Muscle layer of colon (tissue), 2 donors: ENCODE results near the gene CPVL.

Source experiments
- H3K27ac ChIP-seq: one replicate; pipeline ENCODE4 v1.7.0; 2013; ENCODE audit warnings: low read depth, mild to moderate bottlenecking, low read length, moderate library complexity
- H3K27me3 ChIP-seq, 2 donors: one replicate each; pipeline ENCODE4 v1.7.0; 2013; ENCODE audit warnings: low read length in 2 of 2, mild to moderate bottlenecking in 2 of 2; ENCODE audit not compliant: insufficient read depth in 2 of 2, control insufficient read depth in 1 of 2
- H3K36me3 ChIP-seq: one replicate; pipeline ENCODE4 v1.7.0; 2013; ENCODE audit warnings: mild to moderate bottlenecking, low read length; ENCODE audit not compliant: insufficient read depth
- H3K4me1 ChIP-seq: one replicate; pipeline ENCODE4 v1.7.0; 2013; ENCODE audit warnings: mild to moderate bottlenecking, low read length; ENCODE audit not compliant: insufficient read depth
- H3K4me3 ChIP-seq, 2 donors: one replicate each; pipeline ENCODE4 v1.7.0; 2013; ENCODE audit warnings: low read length in 2 of 2, low read depth in 1 of 2, mild to moderate bottlenecking in 1 of 2, moderate library complexity in 1 of 2
- H3K9ac ChIP-seq: one replicate; pipeline ENCODE4 v1.7.0; 2013; ENCODE audit warnings: low read length
- H3K9me3 ChIP-seq: one replicate; pipeline ENCODE4 v1.7.0; 2013; ENCODE audit warnings: mild to moderate bottlenecking, low read length
- donor health status: abdominal sarcoma.
- donor health status: Adenocarcinoma of cecum.

CPVL gene

GRCh38 chr7:28980451-28981160, 165.7 kb downstream of the CPVL start:
- Histone ChIP-seq H3K36me3 (no peaks in the 10 kb centered on the region), H3K9me3 (no peaks in the 10 kb centered on the region), H3K4me1 (peaks cover 18% of the 10 kb centered on the region), H3K9ac (no peak overlapping the region), H3K27ac (no peak overlapping the region), H3K4me3 (no peak overlapping the region), H3K27me3 (no peaks in the 10 kb centered on the region)

GRCh38 chr7:28979776-28980175, 166.6 kb downstream of the CPVL start:
- Histone ChIP-seq H3K9ac (no peak overlapping the region), H3K4me3 (no peak overlapping the region), H3K27me3 (no peaks in the 10 kb centered on the region), H3K27ac (no peak overlapping the region), H3K9me3 (no peaks in the 10 kb centered on the region), H3K4me1 (peaks cover 10% of the 10 kb centered on the region), H3K36me3 (no peaks in the 10 kb centered on the region)

DNA sequence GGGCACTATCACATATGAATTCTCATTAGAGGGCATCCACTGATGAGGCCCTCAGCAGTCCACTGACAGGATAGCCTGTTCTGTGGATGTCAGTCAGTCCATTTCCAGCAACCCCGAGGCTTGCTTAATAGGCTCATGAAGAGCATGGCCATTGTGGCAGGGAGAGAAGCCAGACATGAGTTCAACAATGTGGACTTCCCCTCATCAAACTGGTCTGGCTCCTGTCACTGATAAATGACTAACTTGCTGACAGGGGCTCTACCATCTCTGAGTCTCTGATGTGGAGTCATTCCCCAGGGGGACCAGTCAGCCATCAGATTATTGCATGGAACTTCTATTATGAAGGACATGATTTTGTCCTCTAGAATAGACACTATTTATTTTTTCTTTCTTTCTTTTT, 168.5 kb downstream of the CPVL start:
- Histone ChIP-seq H3K9ac (no peak overlapping the region), H3K36me3 (no peaks in the 10 kb centered on the region), H3K4me1 (no peaks in the 10 kb centered on the region), H3K4me3 (no peak overlapping the region), H3K27me3 (no peaks in the 10 kb centered on the region), H3K9me3 (no peaks in the 10 kb centered on the region), H3K27ac (no peak overlapping the region)

- H3K4me1 ChIP-seq = no peaks in the 10 kb centered on the region
- no peak overlapping the region for H3K4me3 ChIP-seq
- H3K9me3 ChIP-seq = peaks cover 6% of the 10 kb centered on the region
- no peak overlapping the region for H3K9ac ChIP-seq
- no peaks in the 10 kb centered on the region for H3K36me3 ChIP-seq
- H3K27ac ChIP-seq = no peak overlapping the region
- no peaks in the 10 kb centered on the region for H3K27me3 ChIP-seq
Observed at GRCh38 chr7:28976022-28976421, 170.3 kb downstream of the CPVL start.

- Histone ChIP-seq H3K36me3 (no peaks in the 10 kb centered on the region), H3K4me3 (no peak overlapping the region), H3K9me3 (peaks cover 6% of the 10 kb centered on the region), H3K4me1 (no peaks in the 10 kb centered on the region), H3K9ac (no peak overlapping the region), H3K27ac (no peak overlapping the region), H3K27me3 (no peaks in the 10 kb centered on the region)
Observed at GRCh38 chr7:28973591-28973990, 172.7 kb downstream of the CPVL start.

GRCh38 chr7:28964056-28964455, 182.3 kb downstream of the CPVL start:
- Histone ChIP-seq H3K4me1 (no peaks in the 10 kb centered on the region), H3K36me3 (no peaks in the 10 kb centered on the region), H3K9ac (no peak overlapping the region), H3K9me3 (no peaks in the 10 kb centered on the region), H3K27me3 (no peaks in the 10 kb centered on the region), H3K4me3 (no peak overlapping the region), H3K27ac (no peak overlapping the region)

GRCh38 chr7:28961972-28962371, 184.4 kb downstream of the CPVL start:
- Histone ChIP-seq H3K36me3 (no peaks in the 10 kb centered on the region), H3K27ac (no peak overlapping the region), H3K9ac (no peak overlapping the region), H3K4me3 (no peak overlapping the region), H3K4me1 (peaks cover 7% of the 10 kb centered on the region), H3K27me3 (peaks cover 1 to 5% of the 10 kb centered on the region in 2 donors), H3K9me3 (no peaks in the 10 kb centered on the region)

- H3K36me3 ChIP-seq = peaks cover under 1% of the 10 kb centered on the region
- peaks cover 18% of the 10 kb centered on the region for H3K4me1 ChIP-seq
- no peak overlapping the region for H3K27ac ChIP-seq
- peaks cover 5 to 22% of the 10 kb centered on the region in 2 donors for H3K27me3 ChIP-seq
- no peaks in the 10 kb centered on the region for H3K9me3 ChIP-seq
- H3K9ac ChIP-seq = no peak overlapping the region
- H3K4me3 ChIP-seq = no peak overlapping the region
Observed at GRCh38 chr7:28960071-28960840, 186.1 kb downstream of the CPVL start.

- peak overlapping the region; percentile 6 to 53 for H3K4me3 ChIP-seq
- H3K9me3 ChIP-seq = no peaks in the 10 kb centered on the region
- no peak overlapping the region for H3K9ac ChIP-seq
- H3K36me3 ChIP-seq = peaks cover 5% of the 10 kb centered on the region
- H3K4me1 ChIP-seq = peaks cover 24% of the 10 kb centered on the region
- no peak overlapping the region for H3K27ac ChIP-seq
- H3K27me3 ChIP-seq = peaks cover 10 to 25% of the 10 kb centered on the region in 2 donors
Observed at GRCh38 chr7:28958980-28959347, 187.4 kb downstream of the CPVL start.

- H3K9ac ChIP-seq = no peak within 1 kb of the TSS
- H3K36me3 ChIP-seq = peaks cover 5% of the 10 kb centered on the region
- no peaks in the 10 kb centered on the region for H3K9me3 ChIP-seq
- peaks cover 10 to 25% of the 10 kb centered on the region in 2 donors for H3K27me3 ChIP-seq
- peak within 1 kb of the TSS; percentile 15 for H3K27ac ChIP-seq
- H3K4me1 ChIP-seq = peaks cover 30% of the 10 kb centered on the region
- peak within 1 kb of the TSS; percentile 53 to 60 for H3K4me3 ChIP-seq
Observed at GRCh38 chr7:28958235-28958979, 187.9 kb downstream of the CPVL start, which contains the start of gene TRIL. TSS of gene TRIL (minus strand) at chr7:28958330. CDS start at chr7:28958046, 284 bp downstream.

DNA sequence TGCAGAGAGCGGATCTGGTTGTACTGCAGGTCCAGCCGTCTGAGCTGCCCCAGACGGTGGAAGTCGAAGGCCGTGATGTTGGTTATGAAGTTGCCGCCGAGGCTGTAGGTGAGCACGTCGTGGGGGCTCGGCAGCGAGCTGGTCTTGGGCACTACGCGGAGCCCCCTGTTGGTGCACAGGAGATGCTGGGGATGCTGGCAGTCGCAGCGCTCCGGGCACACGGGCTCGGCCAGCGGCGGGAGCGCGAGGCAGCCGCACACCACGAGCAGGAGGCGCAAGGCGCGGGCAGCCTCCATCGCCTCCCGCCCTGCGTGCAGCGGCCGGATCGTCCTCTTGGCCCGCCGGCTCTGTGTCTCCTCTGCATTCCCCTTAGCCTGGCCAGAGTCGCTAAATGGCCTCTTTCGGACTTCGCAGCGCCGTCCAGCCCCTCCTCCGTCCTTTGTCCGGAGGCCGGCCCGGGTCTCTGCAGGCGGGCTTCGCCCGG, 188.5 kb downstream of the CPVL start:
- Histone ChIP-seq H3K27me3 (peaks cover 10 to 25% of the 10 kb centered on the region in 2 donors), H3K9ac (no peak overlapping the region)

More for the DNA sequence above, 188.5 kb downstream of the CPVL start:
- H3K27ac ChIP-seq = peak overlapping the region; percentile 15
- peak overlapping the region; percentile 16 to 53 for H3K4me3 ChIP-seq
- no peaks in the 10 kb centered on the region for H3K9me3 ChIP-seq
- peaks cover 36% of the 10 kb centered on the region for H3K4me1 ChIP-seq
- H3K36me3 ChIP-seq = peaks cover 5% of the 10 kb centered on the region
